Activated CD8-positive, alpha-beta T cell treated with anti-CD3 and anti-CD28 coated beads for 36 hours (primary cell): Measurements from ENCODE around the gene TNFRSF19. TPM values are rescaled to one million over a fixed set of nuclear protein-coding genes. Genes with fewer than 3 reads are reported as not detected.

Experiments
- ATAC-seq: fragments of 200-7000 bp; cut with Tn5 transposase; one replicate; pipeline ENCODE4 v1.10.0; 2021; ENCODE audit warnings: mild to moderate bottlenecking, moderate library complexity
- CTCF ChIA-PET: fragments of 350-600 bp; sonication (Branson Sonifier 250); formaldehyde crosslinking; loops from one replicate; lab custom pipeline; 2021; ENCODE audit warnings: antibody characterized with exemption; lab: Charles Lee
- POLR2A ChIA-PET: fragments of 350-600 bp; sonication (Branson Sonifier 250); formaldehyde crosslinking; loops from one replicate; lab custom pipeline; 2021; ENCODE audit warnings: antibody characterized with exemption; lab: Charles Lee
- DNase-seq: peaks from one replicate; pipeline ENCODE4 v3.0.0-alpha.2; 2020
- H3K27ac Mint-ChIP-seq: one replicate; pipeline ENCODE4 v1.8.0; 2021; ENCODE audit warnings: mild to moderate bottlenecking, mixed read lengths
- H3K27me3 Mint-ChIP-seq: one replicate; pipeline ENCODE4 v1.8.0; 2021; ENCODE audit warnings: mixed read lengths
- H3K36me3 Mint-ChIP-seq: one replicate; pipeline ENCODE4 v1.8.0; 2021; ENCODE audit warnings: low read depth, mixed read lengths
- H3K4me1 Mint-ChIP-seq: one replicate; pipeline ENCODE4 v1.8.0; 2021; ENCODE audit warnings: low read depth, mixed read lengths
- H3K4me3 Mint-ChIP-seq: one replicate; pipeline ENCODE4 v1.8.0; 2021; ENCODE audit warnings: mild to moderate bottlenecking, moderate library complexity, mixed read lengths
- H3K9me3 Mint-ChIP-seq: one replicate; pipeline ENCODE4 v1.8.0; 2021; ENCODE audit warnings: mixed read lengths
- CTCF ChIP-seq: fragments of 200-600 bp; IDR thresholded peaks from one replicate; pipeline ENCODE4 v1.8.0; 2022; ENCODE audit warnings: antibody characterized with exemption, mild to moderate bottlenecking
- intact Hi-C: fragments of 100-400 bp; cut with micrococcal nuclease; formaldehyde crosslinking; loops from one replicate; pipeline ENCODE4 v1.10.0; 2022
- total RNA-seq, 2 experiments: library from RNA; stranded (reverse); gene quantifications; one replicate each; pipeline ENCODE4 v1.2.3, GENCODE V29; 2021

TNFRSF19 gene
- total RNA-seq, 2 experiments from 2014 or later: not detected

DNA sequence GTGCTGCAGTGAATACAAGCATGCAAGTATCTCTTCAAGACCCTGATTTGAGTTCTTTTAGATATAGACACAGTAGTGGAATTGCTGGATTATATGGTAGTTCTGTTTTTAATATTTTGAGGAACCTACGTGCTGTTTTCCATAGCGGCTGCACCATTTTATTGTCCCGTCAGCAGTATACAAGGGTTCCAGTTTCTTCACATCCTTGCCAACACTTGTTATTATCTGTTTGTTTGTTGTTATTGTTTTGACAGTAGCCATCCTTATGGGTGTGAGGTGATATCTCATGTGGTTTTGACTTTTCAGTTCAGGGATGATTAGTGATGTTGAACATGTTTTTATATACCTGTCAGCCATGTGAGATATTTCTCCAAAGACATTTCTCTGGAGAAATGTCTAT, 53.2 kb downstream of the TNFRSF19 start:
- no peak for TF ChIP-seq CTCF
- ATAC-seq (no peak), DNase-seq (no peak)
- Mint-ChIP-seq H3K36me3 (no peaks in the 10 kb centered on the region), H3K4me1 (no peaks in the 10 kb centered on the region), H3K27ac (no peak overlapping the region), H3K9me3 (no peaks in the 10 kb centered on the region), H3K4me3 (no peak overlapping the region), H3K27me3 (no peaks in the 10 kb centered on the region)
- intact Hi-C loops: no loop called here
- ChIA-PET POLR2A (no interaction called here), CTCF (no interaction called here)

DNA sequence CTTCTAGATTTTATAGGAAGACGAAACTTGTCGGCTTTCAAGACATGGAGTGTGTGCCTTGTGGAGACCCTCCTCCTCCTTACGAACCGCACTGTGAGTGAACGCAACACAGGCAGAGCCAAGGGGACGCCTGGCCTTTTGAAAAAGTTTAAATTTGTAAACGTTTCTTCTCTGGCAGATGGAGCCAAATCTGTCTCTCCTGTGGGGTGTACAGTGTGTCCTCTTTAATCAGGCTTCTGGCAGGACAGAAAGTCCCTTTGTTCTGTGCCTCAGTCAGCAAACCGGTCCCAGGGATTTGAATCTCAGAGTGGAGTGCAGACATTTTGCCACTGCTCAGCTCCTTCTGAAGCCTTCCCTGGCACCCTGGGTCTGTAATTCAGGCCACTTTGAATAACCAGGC, 56.5 kb downstream of the TNFRSF19 start:
- ChIA-PET POLR2A (no interaction called here), CTCF (no interaction called here)
- no peak for DNase-seq
- no peak for TF ChIP-seq CTCF
- H3K9me3 Mint-ChIP-seq: no peaks in the 10 kb centered on the region
- H3K36me3 Mint-ChIP-seq: no peaks in the 10 kb centered on the region
- no peaks in the 10 kb centered on the region for H3K4me1 Mint-ChIP-seq
- no peak for ATAC-seq
- H3K4me3 Mint-ChIP-seq: no peak overlapping the region
- H3K27ac Mint-ChIP-seq: no peak overlapping the region
- intact Hi-C loops: no loop called here
- H3K27me3 Mint-ChIP-seq: peaks cover 2% of the 10 kb centered on the region

GRCh38 chr13:23627410-23627809, 57.2 kb downstream of the TNFRSF19 start:
- H3K36me3 Mint-ChIP-seq: no peaks in the 10 kb centered on the region
- no peak overlapping the region for H3K4me3 Mint-ChIP-seq
- intact Hi-C loops: no loop called here
- ChIA-PET POLR2A (no interaction called here), CTCF (no interaction called here)
- no peaks in the 10 kb centered on the region for H3K4me1 Mint-ChIP-seq
- peaks cover 2% of the 10 kb centered on the region for H3K27me3 Mint-ChIP-seq
- no peak overlapping the region for H3K27ac Mint-ChIP-seq
- H3K9me3 Mint-ChIP-seq: no peaks in the 10 kb centered on the region
- no peak for TF ChIP-seq CTCF
- no peak for ATAC-seq
- DNase-seq: no peak

- DNase-seq (no peak), ATAC-seq (no peak)
- H3K4me3 Mint-ChIP-seq: no peak overlapping the region
- ChIA-PET POLR2A (no interaction called here), CTCF (no interaction called here)
- no peak for TF ChIP-seq CTCF
- no peaks in the 10 kb centered on the region for H3K36me3 Mint-ChIP-seq
- intact Hi-C loops: no loop called here
- H3K4me1 Mint-ChIP-seq: no peaks in the 10 kb centered on the region
- H3K27ac Mint-ChIP-seq: no peak overlapping the region
- H3K9me3 Mint-ChIP-seq: no peaks in the 10 kb centered on the region
- peaks cover 2% of the 10 kb centered on the region for H3K27me3 Mint-ChIP-seq
These were observed 58.0 kb downstream of the TNFRSF19 start for GRCh38 chr13:23628250-23628649.

DNA sequence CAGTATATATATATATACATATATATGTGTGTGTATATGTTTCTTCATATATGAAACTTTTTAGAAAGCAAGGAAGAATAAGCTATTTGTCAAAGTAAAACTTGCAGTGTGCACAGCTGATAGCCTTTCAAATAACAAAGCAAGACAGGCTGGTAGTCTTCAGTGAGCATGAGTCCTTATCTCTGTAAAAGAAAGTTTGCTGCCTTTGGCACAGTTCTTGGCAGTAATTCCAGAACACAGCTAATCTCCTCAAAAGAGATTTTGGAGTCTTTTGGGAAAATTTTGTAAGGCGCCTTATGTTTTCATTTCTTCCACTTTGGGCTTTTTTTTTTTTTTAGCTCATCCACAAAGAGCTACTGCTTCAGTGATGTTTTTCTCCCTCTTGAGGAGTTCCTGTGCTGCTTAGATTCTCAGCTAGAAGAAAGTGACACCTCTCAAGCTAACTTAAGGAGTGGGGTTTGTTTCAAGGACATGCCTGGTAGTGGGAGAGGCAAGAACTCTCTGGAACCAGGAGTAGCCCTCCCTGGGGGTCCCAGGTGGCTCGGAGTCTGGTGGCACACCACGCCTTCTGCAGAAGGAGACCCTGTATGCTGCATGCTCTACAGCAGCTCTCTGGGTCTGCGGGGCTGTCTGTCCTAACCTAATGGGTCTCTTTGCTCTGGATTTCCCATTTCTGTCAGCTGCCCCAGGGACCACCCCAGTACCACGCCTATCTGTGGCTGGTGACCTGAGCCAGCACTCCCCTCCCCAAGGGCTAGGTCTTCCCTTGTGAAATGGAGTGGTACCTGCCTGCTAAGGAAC, 58.8 kb downstream of the TNFRSF19 start:
- ChIA-PET POLR2A (no interaction called here), CTCF (interaction anchor here (1.3 kb wide), 1 partner anchor 26 kb away, joined by 3 read pairs; no protein-coding TSS in a partner anchor)
- ATAC-seq: no peak
- intact Hi-C loops: no loop called here
- Mint-ChIP-seq H3K9me3 (no peaks in the 10 kb centered on the region), H3K27ac (no peak overlapping the region), H3K36me3 (no peaks in the 10 kb centered on the region), H3K27me3 (peaks cover 2% of the 10 kb centered on the region), H3K4me3 (no peak overlapping the region), H3K4me1 (no peaks in the 10 kb centered on the region)
- DNase-seq: no peak
- no peak for TF ChIP-seq CTCF
